RWPE1 (cell line): ENCODE results near the gene KAZN.

Experiments used
- CTCF ChIA-PET: fragments of 350-600 bp; sonication (Branson Sonifier 250); formaldehyde crosslinking; extraction: SDS; loops from one replicate; lab custom pipeline; 2021; lab: Yijun Ruan, JAX
- POLR2A ChIA-PET: fragments of 400-600 bp; formaldehyde crosslinking; extraction: SDS; loops from one replicate; lab custom pipeline; 2020; ENCODE audit warnings: antibody characterized with exemption; ENCODE audit not compliant: low non-redundant PET; lab: Yijun Ruan, JAX
- DNase-seq: peaks from one replicate; pipeline ENCODE4 v3.0.0; 2012; ENCODE audit warnings: low spot score
- H3K27ac ChIP-seq: fragments of 450-650 bp; 2 replicates; pipeline ENCODE4 v1.5.1; 2017
- TF ChIP-seq, protein P1 (sequence below): fragments of 450-650 bp; conservative IDR thresholded peaks from 2 replicates; pipeline ENCODE4 v1.5.1; 2017; ENCODE audit warnings: low read depth, mild to moderate bottlenecking

The KAZN gene

GRCh38 chr1:14707531-14708445, 109.3 kb downstream of the KAZN start:
- no peak overlapping the region for H3K27ac ChIP-seq
- ChIA-PET CTCF (no interaction called here), POLR2A (no interaction called here)
- TF ChIP-seq, protein P1, sequence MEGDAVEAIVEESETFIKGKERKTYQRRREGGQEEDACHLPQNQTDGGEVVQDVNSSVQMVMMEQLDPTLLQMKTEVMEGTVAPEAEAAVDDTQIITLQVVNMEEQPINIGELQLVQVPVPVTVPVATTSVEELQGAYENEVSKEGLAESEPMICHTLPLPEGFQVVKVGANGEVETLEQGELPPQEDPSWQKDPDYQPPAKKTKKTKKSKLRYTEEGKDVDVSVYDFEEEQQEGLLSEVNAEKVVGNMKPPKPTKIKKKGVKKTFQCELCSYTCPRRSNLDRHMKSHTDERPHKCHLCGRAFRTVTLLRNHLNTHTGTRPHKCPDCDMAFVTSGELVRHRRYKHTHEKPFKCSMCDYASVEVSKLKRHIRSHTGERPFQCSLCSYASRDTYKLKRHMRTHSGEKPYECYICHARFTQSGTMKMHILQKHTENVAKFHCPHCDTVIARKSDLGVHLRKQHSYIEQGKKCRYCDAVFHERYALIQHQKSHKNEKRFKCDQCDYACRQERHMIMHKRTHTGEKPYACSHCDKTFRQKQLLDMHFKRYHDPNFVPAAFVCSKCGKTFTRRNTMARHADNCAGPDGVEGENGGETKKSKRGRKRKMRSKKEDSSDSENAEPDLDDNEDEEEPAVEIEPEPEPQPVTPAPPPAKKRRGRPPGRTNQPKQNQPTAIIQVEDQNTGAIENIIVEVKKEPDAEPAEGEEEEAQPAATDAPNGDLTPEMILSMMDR: no peak
- DNase-seq: no peak

- POLR2A ChIA-PET: no interaction called here
- H3K27ac ChIP-seq: no peak overlapping the region
- TF ChIP-seq, protein P1: no peak
- DNase-seq: no peak
- CTCF ChIA-PET: no interaction called here
Observed at GRCh38 chr1:14710331-14710730, 111.8 kb downstream of the KAZN start.

DNA sequence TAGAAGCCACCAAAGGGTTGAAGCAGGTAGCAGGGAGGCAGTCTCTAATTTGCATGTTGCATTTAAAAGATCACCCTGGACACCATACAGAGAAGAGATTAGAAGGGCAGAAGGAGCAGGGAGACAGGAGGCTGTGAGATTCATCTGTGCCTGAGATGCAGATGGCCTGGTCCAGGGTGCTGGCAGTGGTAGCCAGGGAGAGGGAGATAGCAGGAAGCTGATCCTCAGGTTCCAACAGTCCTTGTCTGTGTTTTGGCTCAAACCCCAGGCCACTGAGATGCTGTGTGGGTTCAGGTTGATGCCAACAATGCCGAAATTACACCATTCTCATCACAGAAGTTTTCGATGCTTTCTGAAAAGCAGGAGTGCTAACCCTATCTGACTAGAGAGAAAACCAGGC, 113.7 kb downstream of the KAZN start:
- TF ChIP-seq, protein P1: no peak
- no peak overlapping the region for H3K27ac ChIP-seq
- POLR2A ChIA-PET: no interaction called here
- CTCF ChIA-PET: interaction anchor here (0.8 kb wide), 1 partner anchor 335 kb away, joined by 3 read pairs; no protein-coding TSS in a partner anchor
- DNase-seq: no peak

GRCh38 chr1:14713077-14713476, 114.6 kb downstream of the KAZN start:
- POLR2A ChIA-PET: no interaction called here
- DNase-seq: peak; percentile 49
- CTCF ChIA-PET: no interaction called here
- TF ChIP-seq, protein P1: no peak
- H3K27ac ChIP-seq: no peak overlapping the region

- ChIA-PET POLR2A (no interaction called here), CTCF (interaction anchor here (0.6 kb wide), 1 partner anchor 224 kb away, joined by 5 read pairs; no protein-coding TSS in a partner anchor)
- TF ChIP-seq, protein P1: no peak
- DNase-seq: no peak
- no peak overlapping the region for H3K27ac ChIP-seq
Observed at GRCh38 chr1:14715266-14715665, 116.8 kb downstream of the KAZN start.

DNA sequence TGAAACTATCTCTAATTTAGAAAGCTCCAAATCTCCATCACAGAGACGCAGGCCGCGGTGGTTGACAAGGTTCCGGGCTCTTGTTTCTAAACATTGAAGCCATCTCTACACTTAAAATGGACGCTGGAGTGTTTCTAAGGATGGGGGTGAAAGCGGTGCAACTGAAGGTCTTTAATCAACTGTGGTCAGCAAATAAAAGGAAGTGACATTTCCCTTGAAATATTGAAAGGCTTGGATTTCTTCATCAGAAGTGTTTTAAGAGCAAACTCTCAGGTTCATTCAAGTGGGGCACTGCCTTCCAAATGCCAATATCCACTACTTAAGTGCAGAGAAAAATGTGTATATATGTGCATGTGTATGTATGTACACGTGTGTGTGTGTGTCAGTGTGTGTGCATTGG, 117.3 kb downstream of the KAZN start:
- H3K27ac ChIP-seq: no peak overlapping the region
- DNase-seq: no peak
- CTCF ChIA-PET: no interaction called here
- POLR2A ChIA-PET: no interaction called here
- TF ChIP-seq, protein P1: no peak
